Activated CD8-positive, alpha-beta memory T cell treated with anti-CD3 and anti-CD28 coated beads, Interleukin-2, amount 50 U/mL, for 1 hour (primary cell): ENCODE results near the gene DUXA.

Experiments
- DNase-seq: peaks from one replicate; pipeline ENCODE4 v3.0.0-alpha.2; 2020; ENCODE audit errors: extremely low read depth

The DUXA gene

GRCh38 chr19:57105976-57106721 lies 61.1 kb downstream of the DUXA start:
- no peak for DNase-seq
